CD8-positive, alpha-beta memory T cell (primary cell): Measurements from ENCODE around the gene SPAG7. TPM values are rescaled to one million over a fixed set of nuclear protein-coding genes. Genes with fewer than 3 reads are reported as not detected.

ENCODE experiments used
- CTCF ChIA-PET: fragments of 350-600 bp; sonication (Branson Sonifier 250); formaldehyde crosslinking; loops from one replicate; lab custom pipeline; 2021; ENCODE audit warnings: antibody characterized with exemption; lab: Charles Lee
- POLR2A ChIA-PET: fragments of 350-600 bp; sonication (Branson Sonifier 250); formaldehyde crosslinking; loops from one replicate; lab custom pipeline; 2021; ENCODE audit warnings: antibody characterized with exemption; lab: Charles Lee
- DNase-seq, 5 donors: peaks; one replicate each; pipeline versions ENCODE4 v3.0.0 to v3.0.0-alpha.2; 2020 to 2022; ENCODE audit warnings: mixed read lengths in 1 of 5
- H3K27ac ChIP-seq: one replicate; pipeline ENCODE4 v1.7.0; 2013; ENCODE audit warnings: low read depth, mild to moderate bottlenecking, low read length, moderate library complexity
- H3K27me3 ChIP-seq: 2 replicates; pipeline ENCODE4 v1.7.0; 2013; ENCODE audit warnings: low read length, mild to moderate bottlenecking; ENCODE audit not compliant: insufficient read depth, poor library complexity, severe bottlenecking
- H3K36me3 ChIP-seq: 2 replicates; pipeline ENCODE4 v1.7.0; 2013; ENCODE audit warnings: mild to moderate bottlenecking, low read length, moderate library complexity; ENCODE audit not compliant: insufficient read depth
- H3K4me1 ChIP-seq: 2 replicates; pipeline ENCODE4 v1.7.0; 2013; ENCODE audit warnings: mild to moderate bottlenecking, low read length, moderate library complexity; ENCODE audit not compliant: insufficient read depth
- H3K4me3 ChIP-seq: 2 replicates; pipeline ENCODE4 v1.7.0; 2013; ENCODE audit warnings: mild to moderate bottlenecking, low read length
- H3K9me3 ChIP-seq: 2 replicates; pipeline ENCODE4 v1.7.0; 2013; ENCODE audit warnings: mild to moderate bottlenecking, low read length
- H3K27ac Mint-ChIP-seq, 8 donors: one replicate each; pipeline ENCODE4 v1.8.0; 2020 to 2021; ENCODE audit warnings: mixed read lengths in 8 of 8, mild to moderate bottlenecking in 6 of 8, inconsistent platforms in 3 of 8, moderate library complexity in 3 of 8
- H3K27me3 Mint-ChIP-seq, 2 donors: one replicate each; pipeline ENCODE4 v1.8.0; 2020 to 2021; ENCODE audit warnings: mixed read lengths in 2 of 2, mild to moderate bottlenecking in 1 of 2, moderate library complexity in 1 of 2
- H3K36me3 Mint-ChIP-seq, 3 donors: one replicate each; pipeline ENCODE4 v1.8.0; 2020 to 2021; ENCODE audit warnings: mixed read lengths in 3 of 3, inconsistent platforms in 1 of 3, mild to moderate bottlenecking in 1 of 3
- H3K4me1 Mint-ChIP-seq, 3 donors: one replicate each; pipeline ENCODE4 v1.8.0; 2020 to 2021; ENCODE audit warnings: mixed read lengths in 3 of 3, inconsistent platforms in 1 of 3, mild to moderate bottlenecking in 1 of 3
- H3K4me3 Mint-ChIP-seq, 7 donors: one replicate each; pipeline ENCODE4 v1.8.0; 2020 to 2021; ENCODE audit warnings: mixed read lengths in 7 of 7, mild to moderate bottlenecking in 6 of 7, moderate library complexity in 4 of 7, inconsistent platforms in 2 of 7
- H3K9me3 Mint-ChIP-seq, 5 donors: one replicate each; pipeline ENCODE4 v1.8.0; 2020 to 2022; ENCODE audit warnings: mixed read lengths in 5 of 5, mild to moderate bottlenecking in 3 of 5, moderate library complexity in 2 of 5, inconsistent platforms in 1 of 5
- polyA plus RNA-seq: library from polyadenylated mRNA; unstranded; fragments of 300-500 nt; fragmentation: Illumina TruSeq; gene quantifications from one replicate; pipeline ENCODE4 v1.2.3, GENCODE V29; 2021
- total RNA-seq, 2 experiments: library from RNA; stranded (reverse); gene quantifications; one replicate each; pipeline ENCODE4 v1.2.3, GENCODE V29; 2021

Gene SPAG7
- total and polyA plus RNA-seq, 3 experiments from 2014 or later, result 63.4 to 112 (median 64.2) TPM

- Mint-ChIP-seq H3K27me3 (peaks cover 0 to 5% of the 10 kb centered on the region in 2 donors), H3K27ac (peak overlapping the region; percentile 88 to 98 (median 95)), H3K4me3 (peak overlapping the region; percentile 86 to 97 (median 96)), H3K4me1 (peaks cover 63 to 84% (median 63%) of the 10 kb centered on the region in 3 donors), H3K9me3 (no peaks in the 10 kb centered on the region), H3K36me3 (peaks cover 13 to 88% (median 29%) of the 10 kb centered on the region in 3 donors)
- H3K36me3 ChIP-seq, result peaks cover 30% of the 10 kb centered on the region
- DNase-seq, result peak; percentile 29 to 70 (median 47)
- H3K4me3 ChIP-seq, result peak overlapping the region; percentile 97
- no peaks in the 10 kb centered on the region for H3K9me3 ChIP-seq
- peak overlapping the region; percentile 85 for H3K27ac ChIP-seq
- H3K27me3 ChIP-seq, result no peaks in the 10 kb centered on the region
- peaks cover 65% of the 10 kb centered on the region for H3K4me1 ChIP-seq
- POLR2A ChIA-PET, result interaction anchor here (0.6 to 4.1 kb wide), 13 partner anchors 8 to 798 kb away, joined by 3 to 67 read pairs (median 7); partner anchors contain the start of genes C17orf107, CAMTA2, CHRNE and CYB5D2
- CTCF ChIA-PET, result interaction anchor here (0.8 to 4.0 kb wide), 11 partner anchors 8 to 79 kb away, joined by 3 to 34 read pairs (median 5); partner anchors contain the start of genes C17orf107, CHRNE, INCA1 and PFN1
Observed at GRCh38 chr17:4940555-4941318, 26.9 kb downstream of the SPAG7 start.

- peaks cover 0 to 4% of the 10 kb centered on the region in 2 donors for H3K27me3 Mint-ChIP-seq
- H3K36me3 Mint-ChIP-seq, result peaks cover 6 to 80% (median 23%) of the 10 kb centered on the region in 3 donors
- H3K9me3 Mint-ChIP-seq, result no peaks in the 10 kb centered on the region
- CTCF ChIA-PET, result interaction anchor here (0.6 to 4.0 kb wide), 16 partner anchors 8 to 529 kb away, joined by 3 to 34 read pairs (median 4); partner anchors contain the start of genes C17orf107, CHRNE, INCA1 and KIF1C
- no peaks in the 10 kb centered on the region for H3K9me3 ChIP-seq
- H3K4me1 ChIP-seq, result peaks cover 57% of the 10 kb centered on the region
- peak within 1 kb of the TSS; percentile 97 for H3K4me3 ChIP-seq
- peaks cover 55 to 79% (median 55%) of the 10 kb centered on the region in 3 donors for H3K4me1 Mint-ChIP-seq
- H3K4me3 Mint-ChIP-seq, result peak within 1 kb of the TSS; percentile 86 to 97 (median 96)
- H3K27ac Mint-ChIP-seq, result peak within 1 kb of the TSS; percentile 89 to 98 (median 96)
- POLR2A ChIA-PET, result interaction anchor here (0.5 to 4.1 kb wide), 17 partner anchors 9 to 797 kb away, joined by 3 to 67 read pairs (median 5); partner anchors contain the start of genes C17orf107, CAMTA2, CHRNE and CYB5D2
- H3K27me3 ChIP-seq, result no peaks in the 10 kb centered on the region
- peaks cover 23% of the 10 kb centered on the region for H3K36me3 ChIP-seq
- peak within 1 kb of the TSS; percentile 85 for H3K27ac ChIP-seq
- DNase-seq, result peak; percentile 89 to 99 (median 97)
Observed at GRCh38 chr17:4939796-4940554, 27.6 kb downstream of the SPAG7 start, which contains the start of the genes RNF167 and SLC25A11. RNF167 (plus strand) TSS chr17:4940268; CDS start chr17:4940910, 642 bp downstream. SLC25A11 (minus strand) TSS chr17:4940046; CDS start chr17:4939910, 136 bp downstream.

- no peaks in the 10 kb centered on the region for H3K27me3 ChIP-seq
- peak overlapping the region; percentile 97 for H3K4me3 ChIP-seq
- Mint-ChIP-seq H3K4me1 (peaks cover 54 to 77% (median 54%) of the 10 kb centered on the region in 3 donors), H3K27me3 (peaks cover 0 to 4% of the 10 kb centered on the region in 2 donors), H3K9me3 (no peaks in the 10 kb centered on the region), H3K36me3 (peaks cover 6 to 75% (median 22%) of the 10 kb centered on the region in 3 donors), H3K4me3 (peak overlapping the region; percentile 86 to 97 (median 96)), H3K27ac (peak overlapping the region; percentile 89 to 98 (median 94))
- CTCF ChIA-PET, result interaction anchor here (0.6 to 4.0 kb wide), 13 partner anchors 9 to 529 kb away, joined by 3 to 34 read pairs (median 5); partner anchors contain the start of genes C17orf107, CHRNE, KIF1C and PFN1
- peak overlapping the region; percentile 85 for H3K27ac ChIP-seq
- no peaks in the 10 kb centered on the region for H3K9me3 ChIP-seq
- peaks cover 54% of the 10 kb centered on the region for H3K4me1 ChIP-seq
- POLR2A ChIA-PET, result interaction anchor here (0.5 to 4.1 kb wide), 15 partner anchors 9 to 796 kb away, joined by 3 to 67 read pairs (median 7); partner anchors contain the start of genes C17orf107, CAMTA2, CHRNE and CYB5D2
- peak in 1 of 5 donors; percentile 13 for DNase-seq
- peaks cover 18% of the 10 kb centered on the region for H3K36me3 ChIP-seq
Observed at GRCh38 chr17:4939546-4939795, 28.1 kb downstream of the SPAG7 start.

- Histone ChIP-seq H3K9me3 (no peaks in the 10 kb centered on the region), H3K36me3 (peaks cover 18% of the 10 kb centered on the region), H3K4me3 (peak overlapping the region; percentile 97), H3K4me1 (peaks cover 54% of the 10 kb centered on the region), H3K27me3 (no peaks in the 10 kb centered on the region), H3K27ac (peak overlapping the region; percentile 85)
- Mint-ChIP-seq H3K4me1 (peaks cover 54 to 77% (median 54%) of the 10 kb centered on the region in 3 donors), H3K27me3 (peaks cover 0 to 5% of the 10 kb centered on the region in 2 donors), H3K9me3 (no peaks in the 10 kb centered on the region), H3K27ac (peak overlapping the region; percentile 89 to 98 (median 94)), H3K36me3 (peaks cover 6 to 70% (median 17%) of the 10 kb centered on the region in 3 donors), H3K4me3 (peak overlapping the region; percentile 86 to 97 (median 96))
- no peak for DNase-seq
- ChIA-PET CTCF (interaction anchor here (1.2 to 4.0 kb wide), 10 partner anchors 10 to 59 kb away, joined by 4 to 34 read pairs (median 5); partner anchors contain the start of genes C17orf107, CHRNE, KIF1C and PFN1), POLR2A (interaction anchor here (0.9 to 4.1 kb wide), 7 partner anchors 10 to 796 kb away, joined by 3 to 67 read pairs (median 12); partner anchors contain the start of genes C17orf107, CYB5D2, PFN1 and SPAG7)
Observed at GRCh38 chr17:4938688-4939545, 28.7 kb downstream of the SPAG7 start.

GRCh38 chr17:4938069-4938491, 29.5 kb downstream of the SPAG7 start:
- ChIA-PET POLR2A (interaction anchor here (2.9 to 4.1 kb wide), 2 partner anchors 11 to 29 kb away, joined by 61 to 67 read pairs; partner anchors contain the start of genes PFN1 and SPAG7), CTCF (interaction anchor here (1.0 to 4.0 kb wide), 2 partner anchors 29 to 32 kb away, joined by 3 to 25 read pairs; no protein-coding TSS in a partner anchor)
- Histone ChIP-seq H3K9me3 (no peaks in the 10 kb centered on the region), H3K4me1 (peaks cover 47% of the 10 kb centered on the region), H3K36me3 (peaks cover 14% of the 10 kb centered on the region), H3K27me3 (no peaks in the 10 kb centered on the region), H3K4me3 (no peak overlapping the region), H3K27ac (no peak overlapping the region)
- H3K27ac Mint-ChIP-seq, result peak overlapping the region in 3 of 8 donors; percentile 32 to 91 (median 59)
- DNase-seq, result no peak
- peaks cover 0 to 5% of the 10 kb centered on the region in 2 donors for H3K27me3 Mint-ChIP-seq
- H3K9me3 Mint-ChIP-seq, result no peaks in the 10 kb centered on the region
- peaks cover 54 to 77% (median 54%) of the 10 kb centered on the region in 3 donors for H3K4me1 Mint-ChIP-seq
- peaks cover 6 to 65% (median 15%) of the 10 kb centered on the region in 3 donors for H3K36me3 Mint-ChIP-seq
- H3K4me3 Mint-ChIP-seq, result peak overlapping the region; percentile 66 to 97 (median 93)

- Histone ChIP-seq H3K27me3 (no peaks in the 10 kb centered on the region), H3K9me3 (no peaks in the 10 kb centered on the region), H3K36me3 (peaks cover 9% of the 10 kb centered on the region), H3K4me3 (no peak overlapping the region), H3K4me1 (peaks cover 42% of the 10 kb centered on the region), H3K27ac (no peak overlapping the region)
- no peaks in the 10 kb centered on the region for H3K9me3 Mint-ChIP-seq
- no peak overlapping the region for H3K27ac Mint-ChIP-seq
- CTCF ChIA-PET, result interaction anchor here (1.0 kb wide), 1 partner anchor 33 kb away, joined by 3 read pairs; no protein-coding TSS in a partner anchor
- peak overlapping the region in 4 of 7 donors; percentile 47 to 58 (median 54) for H3K4me3 Mint-ChIP-seq
- DNase-seq, result no peak
- peaks cover 6 to 61% (median 12%) of the 10 kb centered on the region in 3 donors for H3K36me3 Mint-ChIP-seq
- peaks cover 49 to 76% (median 50%) of the 10 kb centered on the region in 3 donors for H3K4me1 Mint-ChIP-seq
- POLR2A ChIA-PET, result no interaction called here
- peaks cover 0 to 5% of the 10 kb centered on the region in 2 donors for H3K27me3 Mint-ChIP-seq
Observed at GRCh38 chr17:4937553-4937952, 30.1 kb downstream of the SPAG7 start.
